ENCODE results near the gene TRMU.

TRMU gene

GRCh38 chr22:46289244-46289891 is 46.1 kb upstream of the TRMU start:
- no peak for TF ChIP-seq CTCF (IDR thresholded peaks at IDR 0.05; ENCODE audit: low read depth, low read length, missing control alignments)
- H3K4me3 ChIP-seq (replicated peaks; ENCODE audit: low read depth, low read length) = no peak overlapping the region
- DNase-seq (ENCODE audit: extremely low read depth, low read depth) = no peak

GRCh38 chr22:46290121-46290842 is 45.2 kb upstream of the TRMU start:
- no peak for DNase-seq (ENCODE audit: extremely low read depth, low read depth)
- no peak overlapping the region for H3K4me3 ChIP-seq (replicated peaks; ENCODE audit: low read depth, low read length)
- no peak for TF ChIP-seq CTCF (IDR thresholded peaks at IDR 0.05; ENCODE audit: low read depth, low read length, missing control alignments)

- no peak overlapping the region for H3K4me3 ChIP-seq (replicated peaks; ENCODE audit: low read depth, low read length)
- no peak for DNase-seq (ENCODE audit: extremely low read depth, low read depth)
- TF ChIP-seq CTCF (IDR thresholded peaks at IDR 0.05; ENCODE audit: low read depth, low read length, missing control alignments) = no peak
These were observed 44.4 kb upstream of the TRMU start for GRCh38 chr22:46290843-46291785.

GRCh38 chr22:46292173-46292572 is 43.3 kb upstream of the TRMU start:
- no peak for TF ChIP-seq CTCF (IDR thresholded peaks at IDR 0.05; ENCODE audit: low read depth, low read length, missing control alignments)

GRCh38 chr22:46292732-46293131 is 42.8 kb upstream of the TRMU start:
- H3K4me3 ChIP-seq (replicated peaks; ENCODE audit: low read depth, low read length) = no peak overlapping the region
- TF ChIP-seq CTCF (IDR thresholded peaks at IDR 0.05; ENCODE audit: low read depth, low read length, missing control alignments) = no peak
- no peak for DNase-seq (ENCODE audit: extremely low read depth, low read depth)

More at GRCh38 chr22:46292173-46292572, 43.3 kb upstream of the TRMU start:
- no peak for DNase-seq (ENCODE audit: extremely low read depth, low read depth)
- H3K4me3 ChIP-seq (replicated peaks; ENCODE audit: low read depth, low read length) = no peak overlapping the region

- TF ChIP-seq CTCF (IDR thresholded peaks at IDR 0.05; ENCODE audit: low read depth, low read length, missing control alignments) = no peak
- no peak overlapping the region for H3K4me3 ChIP-seq (replicated peaks; ENCODE audit: low read depth, low read length)
- peak; percentile 49 for DNase-seq (ENCODE audit: extremely low read depth, low read depth)
These were observed 41.8 kb upstream of the TRMU start for GRCh38 chr22:46293577-46294260.

Data from HFF-Myc (cell line).